ENCODE measurements around the gene CDKL1.

DNA sequence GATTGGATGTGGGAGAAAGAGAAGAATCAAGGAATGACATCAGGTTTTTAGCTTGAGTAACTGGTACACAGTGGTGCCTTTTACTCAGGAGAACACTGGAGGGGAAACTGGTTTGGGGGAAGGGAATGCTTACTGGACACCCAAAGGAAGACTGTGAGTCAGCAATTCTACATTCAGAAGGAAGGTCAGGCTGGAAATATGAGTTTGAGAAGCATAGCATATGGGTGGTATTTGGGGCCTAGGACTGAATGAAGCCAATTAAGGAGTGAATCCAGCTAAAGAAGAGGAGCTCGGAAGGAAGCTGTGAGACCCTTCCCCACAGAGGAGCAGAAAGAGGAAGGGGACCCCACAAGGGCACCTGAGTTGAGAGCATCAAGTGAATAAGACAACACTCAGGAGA, 49.2 kb downstream of the CDKL1 start:
- TF ChIP-seq POLR2A (IDR thresholded peaks at IDR 0.05) (no peak), CTCF (IDR thresholded peaks at IDR 0.05) (no peak)

Data from lower leg skin (tissue), 3 donors.